Spleen (tissue), 7 donors: ENCODE data around the gene SLC39A10.

Experiments
- CTCF ChIP-seq, 11 experiments: fragments of 200-600 bp in 7 of 11; fragments of 450-650 bp in 4 of 11; sonication (generic) in 4 of 11; IDR thresholded peaks in 8 of 11; conservative IDR thresholded peaks in 3 of 11; 1 replicate in 7 of 11; 2 replicates in 4 of 11; pipeline versions ENCODE4 v1.4.0 to v1.8.0; 2016 to 2021; ENCODE audit warnings: antibody characterized with exemption in 11 of 11, inconsistent platforms in 4 of 11, mild to moderate bottlenecking in 1 of 11
- POLR2A ChIP-seq, 3 donors: fragments of 450-650 bp; IDR thresholded peaks; one replicate each; pipeline ENCODE4 v1.5.1; 2017; ENCODE audit warnings: antibody characterized with exemption in 3 of 3, mild to moderate bottlenecking in 1 of 3
- POLR2AphosphoS5 ChIP-seq, 3 donors: sonication (generic); formaldehyde crosslinking; IDR thresholded peaks; one replicate each; pipeline ENCODE4 v1.5.1; 2017; ENCODE audit warnings: antibody characterized with exemption in 3 of 3
- donor health status: DM: no; HTN: no; CAD: no; lungs with moderate emphysema.
- donor health status: DM: no; HTN: no; CAD: no.
- donor health status: DM: no; HTN: no; CAD: no.

- TF ChIP-seq POLR2A (IDR thresholded peaks at IDR 0.05) (no peak), POLR2AphosphoS5 (IDR thresholded peaks at IDR 0.05) (no peak), CTCF (IDR thresholded peaks at IDR 0.05 in 8 of 11, conservative IDR thresholded peaks at IDR 0.05 in 3 of 11) (no peak)
These were observed 109.7 kb downstream of the SLC39A10 start for GRCh38 chr2:195766691-195767090.
